Activated CD4-positive, alpha-beta T cell treated with anti-CD3 and anti-CD28 coated beads for 4 hours (primary cell): Measurements from ENCODE around the gene PPIF.

Source experiments
- DNase-seq, 2 donors: peaks; one replicate each; pipeline ENCODE4 v3.0.0-alpha.2; 2020

PPIF gene

DNA sequence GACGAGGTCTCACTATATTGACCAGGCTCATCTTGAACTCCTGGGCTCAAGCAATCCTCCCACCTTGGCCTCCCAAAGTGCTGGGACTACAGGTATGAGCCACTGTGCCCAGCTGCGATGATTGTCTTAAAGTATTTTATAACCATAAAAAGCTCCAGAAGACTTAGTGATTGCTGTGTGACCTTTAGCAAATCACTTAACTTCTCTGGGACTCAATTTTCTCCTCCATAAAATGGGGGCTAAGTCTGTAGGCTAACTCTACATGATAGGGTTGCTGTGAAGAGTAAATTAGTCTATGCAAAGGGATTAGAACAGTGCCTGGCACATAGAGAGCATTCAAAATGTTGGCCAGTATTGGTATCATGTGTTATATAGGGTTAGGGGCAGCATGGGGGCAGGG is 42.8 kb downstream of the PPIF start:
- no peak for DNase-seq

DNA sequence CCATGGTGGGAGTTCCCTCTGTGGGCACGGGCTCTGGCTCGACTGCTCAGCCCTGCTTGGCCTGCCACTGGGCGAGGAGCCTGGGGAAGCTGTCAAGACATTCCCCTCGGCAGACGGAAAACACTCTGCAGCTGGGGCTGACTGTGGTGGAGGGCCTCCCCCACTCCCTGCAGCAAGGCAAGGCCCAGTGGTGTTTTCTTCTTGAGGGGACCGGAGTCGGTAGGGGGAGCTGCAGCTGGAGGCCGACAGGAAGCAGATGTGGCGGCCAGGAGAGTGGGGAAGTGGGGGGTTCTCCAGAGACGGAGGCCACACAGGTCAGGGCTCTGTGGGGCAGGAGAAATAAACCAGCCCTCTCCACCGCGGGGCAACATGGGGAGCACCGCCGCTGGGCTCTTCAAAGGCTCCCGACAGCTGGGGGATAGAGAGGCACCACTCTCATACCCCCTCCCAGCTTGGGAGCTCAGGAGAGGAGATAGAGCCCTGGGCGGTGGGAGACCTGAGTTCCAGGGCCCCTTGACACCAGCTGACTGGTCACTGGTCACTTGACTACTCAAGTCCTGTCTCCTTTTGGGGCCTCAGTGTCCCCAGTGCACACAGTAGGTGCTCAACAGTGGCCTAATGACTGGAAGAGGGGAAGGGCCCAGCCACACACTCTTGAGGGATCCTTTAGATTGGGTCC is 43.4 kb downstream of the PPIF start:
- no peak for DNase-seq

GRCh38 chr10:79391231-79392019 is 44.2 kb downstream of the PPIF start:
- no peak for DNase-seq

DNA sequence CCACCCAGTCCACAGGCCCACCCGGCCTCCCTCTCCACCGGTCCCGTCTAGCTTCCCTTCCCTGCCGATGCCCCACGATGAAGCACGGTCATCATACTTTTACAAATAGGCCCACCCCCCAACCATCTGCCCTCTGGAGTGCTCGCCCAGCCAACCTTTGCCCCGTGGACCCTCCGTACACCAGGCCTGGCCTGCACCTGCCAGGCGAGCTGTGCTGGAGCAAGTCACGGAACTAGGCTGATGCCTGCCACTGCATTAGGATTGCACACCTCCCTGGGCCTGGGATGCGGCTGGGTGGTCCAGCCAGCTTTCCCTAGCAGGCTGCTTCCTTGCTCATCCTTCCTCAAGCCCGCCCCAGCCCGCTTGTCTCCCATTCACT is 44.7 kb downstream of the PPIF start:
- no peak for DNase-seq

GRCh38 chr10:79392506-79393176 is 45.4 kb downstream of the PPIF start:
- DNase-seq = no peak

DNA sequence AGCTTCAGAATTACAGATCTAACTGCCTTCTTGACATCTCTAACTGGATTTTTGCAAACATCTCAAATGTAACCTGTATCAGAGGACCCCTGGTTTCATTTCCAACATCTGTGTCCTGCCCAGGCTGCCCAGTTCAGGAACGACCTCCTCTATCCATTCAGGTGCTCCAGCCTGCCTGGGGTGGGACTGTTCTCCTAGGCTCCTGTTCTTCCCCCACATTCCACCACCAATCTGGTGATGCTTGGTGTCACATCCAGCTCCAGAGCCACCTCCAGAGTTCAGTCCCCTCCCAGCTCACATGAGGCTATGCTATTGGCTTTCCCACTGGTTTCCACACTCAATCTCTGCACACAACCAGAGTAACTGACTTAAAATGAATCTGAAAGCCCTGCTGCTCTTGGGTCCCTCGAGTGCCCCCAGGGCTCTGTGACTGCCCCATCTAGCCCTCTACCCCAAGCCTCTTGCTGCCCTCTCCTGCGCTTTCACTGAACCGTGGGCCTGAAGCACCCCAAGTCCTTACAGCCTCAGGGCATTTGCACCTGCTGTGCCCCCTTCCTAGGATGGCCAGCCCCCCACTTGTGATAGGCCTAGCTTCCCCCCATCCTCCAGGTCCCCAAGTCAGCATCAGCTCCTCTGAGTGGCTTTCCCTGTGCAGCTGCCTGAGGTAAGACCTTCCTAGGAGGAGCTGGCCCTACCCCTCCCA is 46.1 kb downstream of the PPIF start:
- DNase-seq = no peak

- DNase-seq = no peak
Measured at GRCh38 chr10:79393924-79394610, 46.8 kb downstream of the PPIF start.

DNA sequence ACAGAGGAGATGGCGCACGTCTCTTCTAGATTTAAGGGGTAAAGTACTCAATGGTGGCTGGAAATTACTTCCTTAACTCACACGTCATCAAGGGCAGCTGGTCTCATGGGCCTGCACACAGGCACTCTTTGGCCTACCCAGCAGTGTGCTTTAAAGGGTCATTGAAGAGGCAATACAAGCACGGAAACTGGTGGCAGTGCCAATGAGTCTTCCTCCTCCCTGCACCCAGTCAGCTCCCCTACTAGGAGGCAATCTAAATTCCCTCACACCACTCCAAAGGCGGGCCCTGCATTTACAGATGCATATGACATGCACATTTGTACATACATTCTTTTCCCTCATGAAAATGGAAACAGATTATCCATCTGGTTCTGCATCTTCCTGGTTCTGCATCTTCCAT is 47.4 kb downstream of the PPIF start:
- no peak for DNase-seq

- no peak for DNase-seq
Measured at GRCh38 chr10:79396520-79396919, 49.3 kb downstream of the PPIF start.

DNA sequence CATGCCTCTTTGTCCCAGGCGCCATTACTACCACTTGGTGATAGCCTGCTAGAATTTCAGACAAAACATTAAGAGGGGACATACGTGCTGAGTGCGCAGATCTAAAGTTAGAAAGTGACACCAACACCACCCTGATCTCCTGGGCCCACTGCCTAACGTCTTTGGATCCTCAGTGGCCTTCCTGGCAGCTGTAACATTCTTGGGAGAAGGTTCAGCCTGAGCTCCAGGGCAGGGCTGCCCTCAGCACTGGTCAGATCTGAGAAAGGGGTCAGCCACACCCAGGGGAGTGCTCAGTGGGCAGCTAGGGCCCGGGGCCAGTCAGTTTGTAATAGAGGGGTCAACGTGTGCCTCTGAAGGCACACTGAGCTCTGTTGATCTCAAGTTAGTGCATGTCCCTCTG is 49.8 kb downstream of the PPIF start:
- no peak for DNase-seq

- no peak for DNase-seq
Measured at GRCh38 chr10:79397575-79398303, 50.5 kb downstream of the PPIF start.

DNA sequence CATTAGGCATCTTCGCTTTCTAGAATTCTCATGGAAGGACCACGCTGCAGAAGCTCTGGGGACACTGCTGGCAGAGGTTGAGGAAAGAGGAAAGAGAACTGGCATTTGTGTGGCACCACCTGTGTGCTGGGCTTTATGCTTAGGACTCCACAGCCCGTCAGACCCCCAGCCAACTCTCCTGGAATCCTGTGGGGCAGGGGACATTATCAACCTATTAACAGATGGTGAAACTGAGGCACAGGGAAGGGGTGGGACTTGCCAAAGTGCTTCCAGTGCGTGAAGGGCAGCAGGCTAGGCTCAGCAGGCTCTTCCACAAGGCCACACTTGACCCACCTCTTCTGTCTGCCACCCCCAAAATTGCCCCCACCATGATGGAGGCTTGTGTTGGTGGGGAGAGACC is 51.4 kb downstream of the PPIF start:
- no peak for DNase-seq

- no peak for DNase-seq
Measured at GRCh38 chr10:79399223-79399831, 52.1 kb downstream of the PPIF start.

DNA sequence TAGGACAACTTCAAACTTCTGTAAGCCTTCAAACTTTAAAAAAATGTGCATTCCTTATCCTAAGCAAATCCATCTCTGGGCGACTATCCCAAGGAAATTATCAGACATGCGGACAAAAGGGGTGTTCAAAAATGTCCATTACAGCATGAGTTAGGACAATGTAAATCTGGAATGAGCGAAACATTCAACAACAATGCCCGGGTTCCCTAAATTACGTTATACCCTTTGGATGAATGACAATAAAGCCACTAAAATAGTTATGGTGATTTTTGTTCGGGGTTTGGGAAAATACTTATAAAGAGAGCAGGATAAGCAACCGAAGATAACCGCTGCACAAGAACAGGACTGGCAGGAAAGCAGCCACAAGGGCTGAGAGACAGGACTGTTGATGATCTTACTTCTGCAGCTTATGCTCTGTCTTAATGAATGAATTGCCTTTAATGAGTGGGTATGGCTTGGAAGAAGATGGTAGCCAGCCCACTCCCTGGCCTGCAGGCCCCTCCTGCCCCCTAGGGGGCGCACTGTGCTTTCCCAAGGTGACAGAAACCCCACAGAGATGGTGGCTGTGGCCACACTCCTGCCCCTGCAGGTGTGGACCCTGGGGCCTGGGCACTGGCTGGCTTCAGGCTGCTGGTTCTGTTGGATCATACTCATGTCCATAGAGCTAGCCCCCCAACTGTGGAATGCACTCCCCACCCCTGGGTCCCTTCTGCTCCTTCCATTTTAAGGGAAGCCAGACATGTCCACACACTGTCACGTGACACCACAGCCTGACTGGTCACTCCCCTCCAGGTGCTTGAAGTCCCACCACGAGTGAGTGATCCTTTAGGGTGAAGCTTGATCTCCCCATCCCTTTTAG is 53.1 kb downstream of the PPIF start:
- peak; percentile 16 to 39 for DNase-seq

DNA sequence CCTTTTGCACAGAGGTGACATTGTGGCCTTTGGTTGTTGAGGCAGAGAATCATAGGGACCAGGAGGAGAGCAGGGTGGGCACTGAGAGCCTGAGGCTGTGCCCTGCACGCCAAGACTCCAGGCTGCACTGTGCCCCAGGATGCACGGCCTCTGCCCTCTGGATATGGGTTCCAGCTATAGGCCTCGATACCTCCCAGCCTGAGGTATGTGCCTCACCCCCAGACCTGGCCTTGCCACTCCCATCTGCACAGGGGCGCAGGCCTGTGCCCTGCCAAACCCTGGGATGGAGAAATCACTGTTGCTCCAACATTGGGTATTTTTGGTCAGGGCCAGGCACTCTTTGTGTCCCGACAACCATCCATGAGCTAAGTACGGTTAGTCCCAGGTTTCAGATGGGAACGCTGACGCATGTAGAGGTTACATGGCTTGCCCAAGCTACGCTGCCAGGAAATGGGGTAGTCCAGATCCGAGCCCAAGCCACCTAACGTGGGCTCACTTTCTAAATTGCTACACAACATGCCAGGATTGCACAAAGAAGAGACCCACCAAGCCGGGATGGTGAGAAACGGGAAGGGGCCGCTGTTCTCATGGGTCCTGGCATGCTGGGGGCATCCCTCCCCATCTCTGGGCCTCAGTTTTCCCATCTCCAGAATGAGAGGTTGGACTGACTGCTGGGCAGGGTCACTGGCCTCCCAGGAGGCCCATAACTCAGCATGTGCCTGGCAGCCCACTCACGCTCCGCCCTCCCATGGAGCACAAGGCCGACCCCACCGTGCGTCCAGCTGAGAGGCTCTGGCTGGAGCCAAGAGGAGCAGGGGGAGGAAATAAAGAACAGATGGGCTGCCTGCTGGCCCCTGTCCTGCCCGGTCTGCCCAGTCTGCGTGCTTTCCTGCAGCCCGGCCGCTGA is 54.0 kb downstream of the PPIF start:
- DNase-seq = no peak

- DNase-seq = no peak
Measured at GRCh38 chr10:79402625-79402946, 55.3 kb downstream of the PPIF start.

DNA sequence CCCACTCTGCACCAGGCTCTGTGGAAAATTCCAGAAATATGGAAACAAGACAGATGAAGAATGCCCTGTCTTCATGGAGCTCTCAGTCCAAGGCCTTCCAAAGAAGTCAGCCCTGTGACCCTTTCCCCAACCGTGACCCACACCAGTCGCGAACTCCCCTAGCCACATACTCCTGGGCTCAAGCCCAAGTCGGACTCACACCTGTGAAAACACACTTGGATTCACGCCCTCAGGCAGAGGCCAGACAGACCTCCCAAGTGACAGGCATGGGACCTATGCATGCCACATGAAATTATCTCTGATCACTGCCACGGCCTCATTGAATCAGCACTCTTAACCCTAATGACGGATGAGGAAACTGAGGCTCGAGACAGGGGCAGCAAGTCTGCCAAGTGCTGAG is 55.7 kb downstream of the PPIF start:
- no peak for DNase-seq

GRCh38 chr10:79403441-79404230 is 56.4 kb downstream of the PPIF start:
- no peak for DNase-seq

DNA sequence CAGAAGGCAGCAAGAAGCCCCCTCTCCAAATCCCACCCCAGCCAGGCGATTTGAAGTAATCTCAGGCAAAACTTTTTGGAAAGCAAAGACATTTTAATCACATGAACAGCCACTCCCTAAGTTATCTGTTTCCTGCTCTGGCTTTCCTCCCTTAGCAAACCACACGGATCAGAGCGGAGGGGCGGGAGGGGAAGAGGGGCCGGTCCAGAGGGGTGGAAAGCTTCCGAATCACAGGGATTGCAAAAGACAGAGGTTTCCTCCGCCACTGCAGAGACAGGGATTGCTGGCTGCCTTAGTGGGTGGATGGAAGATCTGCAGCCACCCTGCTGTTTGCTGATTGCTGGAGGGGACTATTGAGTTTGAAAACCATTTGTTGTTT is 57.0 kb downstream of the PPIF start:
- DNase-seq = no peak
